ENCODE data around the gene PDE3A.

Gene PDE3A

GRCh38 chr12:20457582-20457981, 89.2 kb downstream of the PDE3A start:
- DNase-seq (ENCODE audit: low read depth in 2 of 2), result no peak

- DNase-seq (ENCODE audit: low read depth in 2 of 2), result no peak
Observed at GRCh38 chr12:20458011-20458410, 89.7 kb downstream of the PDE3A start.

- DNase-seq (ENCODE audit: low read depth in 2 of 2), result no peak
Observed at GRCh38 chr12:20459920-20460319, 91.6 kb downstream of the PDE3A start.

- no peak for DNase-seq (ENCODE audit: low read depth in 2 of 2)
Observed at GRCh38 chr12:20460956-20461355, 92.6 kb downstream of the PDE3A start.

GRCh38 chr12:20463913-20464524, 95.7 kb downstream of the PDE3A start:
- no peak for DNase-seq (ENCODE audit: low read depth in 2 of 2)

- DNase-seq (ENCODE audit: low read depth in 2 of 2), result no peak
Observed at GRCh38 chr12:20469300-20469699, 101.0 kb downstream of the PDE3A start.

- no peak for DNase-seq (ENCODE audit: low read depth in 2 of 2)
Observed at GRCh38 chr12:20469756-20470155, 101.4 kb downstream of the PDE3A start.

GRCh38 chr12:20472102-20472782, 103.9 kb downstream of the PDE3A start:
- no peak for DNase-seq (ENCODE audit: low read depth in 2 of 2)

- DNase-seq (ENCODE audit: low read depth in 2 of 2), result no peak
Observed at GRCh38 chr12:20473133-20473532, 104.8 kb downstream of the PDE3A start.

GRCh38 chr12:20474016-20474415, 105.7 kb downstream of the PDE3A start:
- DNase-seq (ENCODE audit: low read depth in 2 of 2), result no peak

- no peak for DNase-seq (ENCODE audit: low read depth in 2 of 2)
Observed at GRCh38 chr12:20474443-20474842, 106.1 kb downstream of the PDE3A start.

GRCh38 chr12:20475542-20475941, 107.2 kb downstream of the PDE3A start:
- no peak for DNase-seq (ENCODE audit: low read depth in 2 of 2)

- no peak for DNase-seq (ENCODE audit: low read depth in 2 of 2)
Observed at GRCh38 chr12:20476551-20476950, 108.2 kb downstream of the PDE3A start.

GRCh38 chr12:20477255-20477654, 108.9 kb downstream of the PDE3A start:
- no peak for DNase-seq (ENCODE audit: low read depth in 2 of 2)

GRCh38 chr12:20477672-20478071, 109.3 kb downstream of the PDE3A start:
- DNase-seq (ENCODE audit: low read depth in 2 of 2), result no peak

- no peak for DNase-seq (ENCODE audit: low read depth in 2 of 2)
Observed at GRCh38 chr12:20482491-20483054, 114.2 kb downstream of the PDE3A start.

- DNase-seq (ENCODE audit: low read depth in 2 of 2), result no peak
Observed at GRCh38 chr12:20483776-20484175, 115.4 kb downstream of the PDE3A start.

GRCh38 chr12:20486233-20486632, 117.9 kb downstream of the PDE3A start:
- DNase-seq (ENCODE audit: low read depth in 2 of 2), result no peak

GRCh38 chr12:20487519-20487918, 119.2 kb downstream of the PDE3A start:
- no peak for DNase-seq (ENCODE audit: low read depth in 2 of 2)

GRCh38 chr12:20489645-20490044, 121.3 kb downstream of the PDE3A start:
- no peak for DNase-seq (ENCODE audit: low read depth in 2 of 2)

- no peak for DNase-seq (ENCODE audit: low read depth in 2 of 2)
Observed at GRCh38 chr12:20490213-20490612, 121.9 kb downstream of the PDE3A start.

- no peak for DNase-seq (ENCODE audit: low read depth in 2 of 2)
Observed at GRCh38 chr12:20491290-20491689, 123.0 kb downstream of the PDE3A start.

- DNase-seq (ENCODE audit: low read depth in 2 of 2), result no peak
Observed at GRCh38 chr12:20492251-20492760, 124.0 kb downstream of the PDE3A start.
